K562 (cell line): ENCODE data around the gene FYTTD1. TPM values are rescaled to one million over a fixed set of nuclear protein-coding genes. Genes with fewer than 3 reads are reported as not detected.

Source experiments
- CEBPZ ChIP-seq: fragments of 150-350 bp; IDR thresholded peaks from 2 replicates; pipeline ENCODE4 v1.6.1; 2014; ENCODE audit warnings: low read depth, mild to moderate bottlenecking, low read length, borderline replicate concordance
- FOXJ2 ChIP-seq: fragments of 200-800 bp; sonication (Bioruptor generic); IDR thresholded peaks from 2 replicates; pipeline ENCODE4 v1.6.1; 2016; ENCODE audit warnings: missing genetic modification characterization, missing compliant biosample characterization
- FOXJ3 ChIP-seq: sonication (generic); formaldehyde crosslinking; IDR thresholded peaks from 2 replicates; pipeline ENCODE4 v1.4.0; 2020; ENCODE audit warnings: mild to moderate bottlenecking, missing genetic modification reagents
- HNRNPUL1 ChIP-seq: fragments of 200-400 bp; formaldehyde crosslinking; IDR thresholded peaks from 2 replicates; pipeline ENCODE4 v1.6.1; 2017; ENCODE audit warnings: low read length
- KAT8 ChIP-seq: fragments of 450-650 bp; IDR thresholded peaks from 2 replicates; pipeline ENCODE4 v1.6.1; 2016; ENCODE audit warnings: low read depth, mild to moderate bottlenecking
- MLLT1 ChIP-seq, 2 experiments: fragments of 450-650 bp; IDR thresholded peaks; 2 replicates each; pipeline ENCODE4 v1.6.1; 2016
- MYC ChIP-seq, 2 experiments: fragments of 250-450 bp in 1 of 2; sonication (Bioruptor Pico) in 1 of 2; IDR thresholded peaks; 2 replicates each; pipeline versions ENCODE4 v1.5.1 to v1.6.1; 2012 to 2021; ENCODE audit warnings: low read depth in 2 of 2, borderline replicate concordance in 1 of 2, improper control_type of control experiment in 1 of 2, low read length in 1 of 2, mild to moderate bottlenecking in 1 of 2, moderate library complexity in 1 of 2
- PHF21A ChIP-seq: fragments of 450-650 bp; IDR thresholded peaks from 2 replicates; pipeline ENCODE4 v1.6.1; 2017; ENCODE audit warnings: low read depth, borderline replicate concordance
- POLR3G ChIP-seq: IDR thresholded peaks from 2 replicates; pipeline ENCODE4 v1.6.1; 2011; ENCODE audit not compliant: insufficient read length, insufficient replicate concordance; ENCODE audit errors: extremely low read depth
- PURB ChIP-seq: sonication (generic); formaldehyde crosslinking; IDR thresholded peaks from 2 replicates; pipeline ENCODE4 v1.9.0; 2021; ENCODE audit warnings: low read depth, mild to moderate bottlenecking, missing genetic modification reagents
- SMARCA5 ChIP-seq: fragments of 450-650 bp; IDR thresholded peaks from 2 replicates; pipeline ENCODE4 v1.6.1; 2016
- SMARCB1 ChIP-seq: IDR thresholded peaks from 2 replicates; pipeline ENCODE4 v1.6.1; 2011; ENCODE audit warnings: improper control_type of control experiment, low read depth; ENCODE audit not compliant: insufficient read length
- TAF15 ChIP-seq: fragments of 200-400 bp; formaldehyde crosslinking; IDR thresholded peaks from 2 replicates; pipeline ENCODE4 v1.6.1; 2017; ENCODE audit warnings: mild to moderate bottlenecking, low read depth, low read length, moderate library complexity
- THRAP3 ChIP-seq: fragments of 450-650 bp; IDR thresholded peaks from 2 replicates; pipeline ENCODE4 v1.6.1; 2016; ENCODE audit warnings: mild to moderate bottlenecking, inconsistent platforms, borderline replicate concordance
- ZBTB12 ChIP-seq: fragments of 250-450 bp; sonication (Bioruptor Pico); IDR thresholded peaks from 2 replicates; pipeline ENCODE4 v1.4.0; 2020
- ZBTB43 ChIP-seq: sonication (generic); formaldehyde crosslinking; IDR thresholded peaks from 2 replicates; pipeline ENCODE4 v1.8.0; 2023; ENCODE audit warnings: mild to moderate bottlenecking, missing genetic modification reagents
- ZNF134 ChIP-seq: fragments of 250-450 bp; sonication (Bioruptor Pico); conservative IDR thresholded peaks from 2 replicates; pipeline ENCODE4 v1.4.0; 2020
- ZNF282 ChIP-seq: sonication (generic); formaldehyde crosslinking; IDR thresholded peaks from 2 replicates; pipeline ENCODE4 v1.8.1; 2023; ENCODE audit warnings: missing genetic modification reagents
- ZNF512 ChIP-seq: IDR thresholded peaks from 2 replicates; pipeline ENCODE4 v1.6.1; 2016; ENCODE audit warnings: missing genetic modification characterization, missing compliant biosample characterization
- polyA plus RNA-seq, 8 experiments: library from polyadenylated mRNA; depleted of rRNA in 4 of 8; stranded (reverse) in 5 of 8; unstranded in 3 of 8; fragments of >200 nt; fragmentation: Nextera tagmentation in 2 of 8; fragmentation: Illumina TruSeq in 1 of 8; extraction: Ambion mirVana in 2 of 8; extraction: Trizol in 1 of 8; gene quantifications; 2 replicates each; pipeline versions ENCODE4 v1.2.1 to v1.2.3, GENCODE V29; 2011 to 2014; ENCODE audit warnings: inconsistent platforms in 1 of 8, missing spikeins in 1 of 8
- total RNA-seq, 7 experiments: library from RNA; depleted of rRNA in 6 of 7; stranded (reverse); fragments of >200 nt in 6 of 7; fragmentation: Illumina TruSeq in 2 of 7; extraction: Trizol in 2 of 7; gene quantifications; 2 replicates each; pipeline versions ENCODE4 v1.2.1 to v1.2.3, GENCODE V29; 2011 to 2021; ENCODE audit warnings: low replicate concordance in 1 of 7

The FYTTD1 gene
- total and polyA plus RNA-seq, 9 of the 15 experiments (the other 6 are each of a cell fraction or from before 2014, with no cell fraction given): 35.7 to 106 (median 76.3) TPM

- no peak for TF ChIP-seq MLLT1 (IDR thresholded peaks at IDR 0.05)
- TF ChIP-seq HNRNPUL1: no peak
- TF ChIP-seq FOXJ2: no peak
- no peak for TF ChIP-seq FOXJ3 (CRISPR knock-in tag)
- no peak for TF ChIP-seq KAT8
- TF ChIP-seq ZNF282 (CRISPR knock-in tag): no peak
- no peak for TF ChIP-seq SMARCA5
- no peak for TF ChIP-seq MYC (IDR thresholded peaks at IDR 0.05; ENCODE audit: low read depth, low read length)
- TF ChIP-seq MYC (CRISPR knock-in tag; IDR thresholded peaks at IDR 0.05; ENCODE audit: borderline replicate concordance, low read depth): no peak
- TF ChIP-seq POLR3G: no peak
- no peak for TF ChIP-seq PURB (CRISPR knock-in tag)
- no peak for TF ChIP-seq SMARCB1
- no peak for TF ChIP-seq ZNF134 (CRISPR knock-in tag)
- TF ChIP-seq ZNF512: no peak
- TF ChIP-seq TAF15: no peak
- no peak for TF ChIP-seq ZBTB43 (CRISPR knock-in tag)
- no peak for TF ChIP-seq THRAP3
- no peak for TF ChIP-seq PHF21A
- TF ChIP-seq CEBPZ: no peak
- no peak for TF ChIP-seq ZBTB12 (CRISPR knock-in tag)
These were observed 1.4 kb downstream of the FYTTD1 start (continued) for GRCh38 chr3:197750858-197751737.
